ENCODE results near the gene LDAH. TPM values are rescaled to one million over a fixed set of nuclear protein-coding genes. Genes with fewer than 3 reads are reported as not detected.
"Not testable (repeated sequence)": the region's sequence is repeated elsewhere in the genome, so short reads cannot be mapped to it uniquely, and the experiment has no call there.

Gene LDAH
- total RNA-seq, 2 experiments from 2014 or later = 26.2 to 29.3 TPM

- POLR2A ChIA-PET = interaction anchor here (1.4 kb wide), 1 partner anchor 26 kb away, joined by 4 read pairs; the partner anchor contains the start of gene LDAH
- Mint-ChIP-seq H3K4me3 (no peak overlapping the region), H3K27me3 (no peaks in the 10 kb centered on the region), H3K4me1 (ENCODE audit: low read depth) (peaks cover 18% of the 10 kb centered on the region), H3K9me3 (peaks cover 11% of the 10 kb centered on the region), H3K27ac (no peak overlapping the region), H3K36me3 (ENCODE audit: low read depth) (peaks cover 68% of the 10 kb centered on the region)
- TF ChIP-seq CTCF (IDR thresholded peaks at IDR 0.05) = no peak
- intact Hi-C loops (cut with micrococcal nuclease) = no loop called here
- ATAC-seq (no peak), DNase-seq (no peak)
- CTCF ChIA-PET = interaction anchor here (2.2 to 2.4 kb wide), 2 partner anchors 16 to 135 kb away, joined by 4 to 11 read pairs; no protein-coding TSS in a partner anchor
Observed at GRCh38 chr2:20797096-20797495, 25.8 kb downstream of the LDAH start.

DNA sequence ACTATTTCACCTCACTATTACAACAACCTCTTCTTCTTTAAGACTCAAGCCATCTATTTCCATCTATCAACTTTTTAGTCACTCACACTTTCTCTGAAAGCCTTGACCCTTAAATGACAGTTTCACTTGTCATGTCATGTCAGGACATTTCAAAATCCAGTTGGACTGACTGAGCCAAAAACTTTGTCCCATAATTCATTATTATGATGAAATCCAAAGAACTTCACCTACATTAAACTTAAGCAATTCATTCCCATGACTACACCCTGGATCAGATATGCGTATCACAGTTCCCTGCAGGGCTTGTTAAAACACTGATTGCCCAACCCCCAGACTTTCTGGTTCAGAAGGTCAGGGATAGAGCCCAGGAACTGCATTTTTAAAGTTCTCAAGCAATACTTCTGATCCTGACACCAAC, 26.5 kb downstream of the LDAH start:
- Mint-ChIP-seq H3K36me3 (ENCODE audit: low read depth) (peaks cover 68% of the 10 kb centered on the region), H3K27ac (no peak overlapping the region), H3K4me3 (no peak overlapping the region), H3K9me3 (peaks cover 11% of the 10 kb centered on the region), H3K4me1 (ENCODE audit: low read depth) (peaks cover 18% of the 10 kb centered on the region), H3K27me3 (no peaks in the 10 kb centered on the region)
- ChIA-PET POLR2A (interaction anchor here (1.4 kb wide), 1 partner anchor 27 kb away, joined by 4 read pairs; the partner anchor contains the start of gene LDAH), CTCF (no interaction called here)
- ATAC-seq (no peak), DNase-seq (no peak)
- intact Hi-C loops (cut with micrococcal nuclease) = no loop called here
- TF ChIP-seq CTCF (IDR thresholded peaks at IDR 0.05) = no peak

- ATAC-seq; intact Hi-C loops (cut with micrococcal nuclease); DNase-seq; H3K27ac Mint-ChIP-seq; POLR2A ChIA-PET; CTCF ChIA-PET; H3K27me3 Mint-ChIP-seq; H3K4me3 Mint-ChIP-seq: not testable (repeated sequence)
- peaks cover 18% of the 10 kb centered on the region for H3K4me1 Mint-ChIP-seq (ENCODE audit: low read depth)
- peaks cover 68% of the 10 kb centered on the region for H3K36me3 Mint-ChIP-seq (ENCODE audit: low read depth)
- H3K9me3 Mint-ChIP-seq = peaks cover 11% of the 10 kb centered on the region
Observed at GRCh38 chr2:20793944-20794343, 29.0 kb downstream of the LDAH start.

- H3K27me3 Mint-ChIP-seq = no peaks in the 10 kb centered on the region
- DNase-seq (peak; percentile 7), ATAC-seq (no peak)
- POLR2A ChIA-PET = no interaction called here
- no peak overlapping the region for H3K4me3 Mint-ChIP-seq
- peaks cover 25% of the 10 kb centered on the region for H3K36me3 Mint-ChIP-seq (ENCODE audit: low read depth)
- intact Hi-C loops (cut with micrococcal nuclease) = loop anchor here (5.0 kb wide), 1 partner anchor 181 kb away; no protein-coding TSS in a partner anchor
- CTCF ChIA-PET = interaction anchor here (0.7 to 3.2 kb wide), 14 partner anchors 9 to 429 kb away, joined by 3 to 33 read pairs (median 3); no protein-coding TSS in a partner anchor
- no peaks in the 10 kb centered on the region for H3K4me1 Mint-ChIP-seq (ENCODE audit: low read depth)
- no peak overlapping the region for H3K27ac Mint-ChIP-seq
- no peaks in the 10 kb centered on the region for H3K9me3 Mint-ChIP-seq
- TF ChIP-seq CTCF (IDR thresholded peaks at IDR 0.05) = peak; percentile 32
Observed at GRCh38 chr2:20781656-20782265, 41.1 kb downstream of the LDAH start.

GRCh38 chr2:20771299-20771698, 51.6 kb downstream of the LDAH start:
- ATAC-seq (no peak), DNase-seq (no peak)
- no peak overlapping the region for H3K4me3 Mint-ChIP-seq
- intact Hi-C loops (cut with micrococcal nuclease) = no loop called here
- no peaks in the 10 kb centered on the region for H3K27me3 Mint-ChIP-seq
- no peak for TF ChIP-seq CTCF (IDR thresholded peaks at IDR 0.05)
- no peaks in the 10 kb centered on the region for H3K4me1 Mint-ChIP-seq (ENCODE audit: low read depth)
- H3K36me3 Mint-ChIP-seq (ENCODE audit: low read depth) = peaks cover 48% of the 10 kb centered on the region
- H3K27ac Mint-ChIP-seq = no peak overlapping the region
- POLR2A ChIA-PET = no interaction called here
- no peaks in the 10 kb centered on the region for H3K9me3 Mint-ChIP-seq
- CTCF ChIA-PET = interaction anchor here (3.2 kb wide), 1 partner anchor 10 kb away, joined by 17 read pairs; no protein-coding TSS in a partner anchor

Measured in activated CD8-positive, alpha-beta T cell treated with anti-CD3 and anti-CD28 coated beads for 36 hours (primary cell).